OCI-LY7 (cell line): ENCODE data around the gene OR4E1. TPM values are rescaled to one million over a fixed set of nuclear protein-coding genes. Genes with fewer than 3 reads are reported as not detected.
"Not testable (repeated sequence)": the region's sequence is repeated elsewhere in the genome, so short reads cannot be mapped to it uniquely, and the experiment has no call there.

Experiments used
- BruUV-seq: library from RNA; stranded (reverse); fragments of 400-500 nt; replicated peaks from 2 replicates; lab custom pipeline; 2021; lab: Mats Ljungman, UMichigan
- CTCF ChIA-PET: fragments of 300-600 bp; sonication (Branson Sonifier 250); formaldehyde crosslinking; loops from one replicate; lab custom pipeline; 2022; ENCODE audit warnings: antibody characterized with exemption; ENCODE audit not compliant: unreplicated experiment; lab: Charles Lee
- POLR2A ChIA-PET: fragments of 300-600 bp; sonication (Branson Sonifier 250); formaldehyde crosslinking; loops from one replicate; lab custom pipeline; 2022; ENCODE audit warnings: antibody characterized with exemption; lab: Charles Lee
- DNase-seq: peaks from one replicate; pipeline ENCODE4 v3.0.0-alpha.2; 2015; ENCODE audit warnings: low spot score
- H2AFZ ChIP-seq: fragments of 200-600 bp; sonication (generic), shearing (Covaris generic); 2 replicates; pipeline ENCODE4 v1.6.1; 2014; ENCODE audit warnings: mild to moderate bottlenecking, antibody characterized with exemption, low read length, moderate library complexity
- H3K27ac ChIP-seq: fragments of 200-600 bp; sonication (generic); 2 replicates; pipeline ENCODE4 v1.5.1; 2014; ENCODE audit warnings: mixed run types, low read depth, mild to moderate bottlenecking, moderate library complexity, low read length, inconsistent platforms; ENCODE audit not compliant: poor library complexity, severe bottlenecking
- H3K36me3 ChIP-seq: fragments of 200-600 bp; sonication (generic); 2 replicates; pipeline ENCODE4 v1.6.1; 2014; ENCODE audit warnings: mild to moderate bottlenecking, antibody characterized with exemption, low read length, moderate library complexity, mixed read lengths; ENCODE audit not compliant: insufficient read depth
- H3K4me1 ChIP-seq: fragments of 200-600 bp; sonication (generic); 2 replicates; pipeline ENCODE4 v1.5.1; 2014; ENCODE audit warnings: mild to moderate bottlenecking, low read length; ENCODE audit not compliant: insufficient read depth, poor library complexity, severe bottlenecking
- H3K4me2 ChIP-seq: fragments of 200-600 bp; sonication (generic); 2 replicates; pipeline ENCODE4 v1.6.1; 2014; ENCODE audit warnings: mild to moderate bottlenecking, low read length
- H3K4me3 ChIP-seq: fragments of 200-600 bp; sonication (generic); 2 replicates; pipeline ENCODE4 v1.5.1; 2014; ENCODE audit warnings: mild to moderate bottlenecking, low read depth, low read length; ENCODE audit not compliant: poor library complexity, severe bottlenecking
- H3K79me2 ChIP-seq: fragments of 200-600 bp; sonication (generic); 2 replicates; pipeline ENCODE4 v1.6.1; 2016; ENCODE audit warnings: low read depth, mild to moderate bottlenecking, low read length, moderate library complexity, mixed read lengths; ENCODE audit not compliant: insufficient read depth
- H3K9me2 ChIP-seq: fragments of 200-600 bp; sonication (generic); 2 replicates; pipeline ENCODE4 v1.6.1; 2016; ENCODE audit warnings: mild to moderate bottlenecking, low read length, mixed read lengths; ENCODE audit not compliant: insufficient read depth
- H3K9me3 ChIP-seq: fragments of 200-600 bp; sonication (generic); 2 replicates; pipeline ENCODE4 v1.6.1; 2014; ENCODE audit warnings: mild to moderate bottlenecking, mixed run types, low read length, mixed read lengths
- H4K20me1 ChIP-seq: fragments of 200-600 bp; sonication (generic); 2 replicates; pipeline ENCODE4 v1.6.1; 2014; ENCODE audit warnings: mild to moderate bottlenecking, antibody characterized with exemption, low read length, moderate library complexity, mixed read lengths; ENCODE audit not compliant: insufficient read depth
- EZH2phosphoT487 ChIP-seq: fragments of 200-600 bp; sonication (generic); IDR thresholded peaks from 2 replicates; pipeline ENCODE4 v1.6.1; 2018; ENCODE audit warnings: low read depth, borderline replicate concordance, mild to moderate bottlenecking, mixed run types, antibody characterized with exemption, low read length, moderate library complexity, mixed read lengths
- intact Hi-C: fragments of 100-400 bp; cut with micrococcal nuclease; formaldehyde crosslinking; loops from one replicate; pipeline ENCODE4 v1.10.0; 2022; ENCODE audit not compliant: unreplicated experiment
- total RNA-seq, 2 experiments: library from RNA; depleted of rRNA in 1 of 2; stranded (reverse); fragments of >200 nt in 1 of 2; shearing (Covaris generic) in 1 of 2; gene quantifications; 2 replicates each; pipeline ENCODE4 v1.2.3, GENCODE V29; 2014 to 2022
- TF ChIP-seq, protein P1 (sequence below): fragments of 200-600 bp; sonication (generic); conservative IDR thresholded peaks from 2 replicates; pipeline ENCODE4 v1.5.1; 2014; ENCODE audit warnings: mild to moderate bottlenecking, antibody characterized with exemption, low read length, moderate library complexity, mixed read lengths

OR4E1 gene
- total RNA-seq, 2 experiments from 2014 or later: not detected

DNA sequence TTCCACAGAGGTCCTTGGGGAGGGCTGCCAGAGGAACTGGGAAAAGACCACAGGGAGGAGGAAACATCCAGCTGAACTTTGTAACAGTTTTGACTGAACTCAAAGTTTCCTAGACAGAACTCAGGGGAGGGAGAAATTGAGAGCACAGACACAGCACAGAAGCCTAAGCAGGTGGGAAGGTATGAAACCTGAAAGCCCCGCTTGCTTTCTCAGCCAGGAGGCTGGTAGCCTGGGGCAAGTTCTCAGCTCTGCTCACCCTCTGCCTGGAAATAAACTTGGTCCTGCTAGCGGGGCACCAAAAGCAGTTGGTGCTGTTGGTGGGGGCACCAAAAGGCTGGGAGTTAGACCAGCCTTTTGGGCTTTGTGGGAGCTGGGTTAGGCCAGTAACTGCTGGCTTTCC is 25.9 kb upstream of the OR4E1 start:
- no peaks in the 10 kb centered on the region for H3K9me3 ChIP-seq
- POLR2A ChIA-PET: interaction anchor here (0.6 kb wide), 1 partner anchor 527 kb away, joined by 3 read pairs; no protein-coding TSS in a partner anchor
- H2AFZ ChIP-seq: no peak overlapping the region
- no peak overlapping the region for H3K4me2 ChIP-seq
- H3K9me2 ChIP-seq: no peaks in the 10 kb centered on the region
- intact Hi-C loops: no loop called here
- H3K4me3 ChIP-seq: no peak overlapping the region
- BruUV-seq: no TSS peak
- H3K27ac ChIP-seq: no peak overlapping the region
- no peaks in the 10 kb centered on the region for H3K36me3 ChIP-seq
- peaks cover 13% of the 10 kb centered on the region for H3K4me1 ChIP-seq
- no peak for DNase-seq
- no peaks in the 10 kb centered on the region for H3K79me2 ChIP-seq
- CTCF ChIA-PET: no interaction called here
- TF ChIP-seq EZH2phosphoT487: no peak
- TF ChIP-seq, protein P1, sequence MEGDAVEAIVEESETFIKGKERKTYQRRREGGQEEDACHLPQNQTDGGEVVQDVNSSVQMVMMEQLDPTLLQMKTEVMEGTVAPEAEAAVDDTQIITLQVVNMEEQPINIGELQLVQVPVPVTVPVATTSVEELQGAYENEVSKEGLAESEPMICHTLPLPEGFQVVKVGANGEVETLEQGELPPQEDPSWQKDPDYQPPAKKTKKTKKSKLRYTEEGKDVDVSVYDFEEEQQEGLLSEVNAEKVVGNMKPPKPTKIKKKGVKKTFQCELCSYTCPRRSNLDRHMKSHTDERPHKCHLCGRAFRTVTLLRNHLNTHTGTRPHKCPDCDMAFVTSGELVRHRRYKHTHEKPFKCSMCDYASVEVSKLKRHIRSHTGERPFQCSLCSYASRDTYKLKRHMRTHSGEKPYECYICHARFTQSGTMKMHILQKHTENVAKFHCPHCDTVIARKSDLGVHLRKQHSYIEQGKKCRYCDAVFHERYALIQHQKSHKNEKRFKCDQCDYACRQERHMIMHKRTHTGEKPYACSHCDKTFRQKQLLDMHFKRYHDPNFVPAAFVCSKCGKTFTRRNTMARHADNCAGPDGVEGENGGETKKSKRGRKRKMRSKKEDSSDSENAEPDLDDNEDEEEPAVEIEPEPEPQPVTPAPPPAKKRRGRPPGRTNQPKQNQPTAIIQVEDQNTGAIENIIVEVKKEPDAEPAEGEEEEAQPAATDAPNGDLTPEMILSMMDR: no peak
- H4K20me1 ChIP-seq: no peaks in the 10 kb centered on the region

DNA sequence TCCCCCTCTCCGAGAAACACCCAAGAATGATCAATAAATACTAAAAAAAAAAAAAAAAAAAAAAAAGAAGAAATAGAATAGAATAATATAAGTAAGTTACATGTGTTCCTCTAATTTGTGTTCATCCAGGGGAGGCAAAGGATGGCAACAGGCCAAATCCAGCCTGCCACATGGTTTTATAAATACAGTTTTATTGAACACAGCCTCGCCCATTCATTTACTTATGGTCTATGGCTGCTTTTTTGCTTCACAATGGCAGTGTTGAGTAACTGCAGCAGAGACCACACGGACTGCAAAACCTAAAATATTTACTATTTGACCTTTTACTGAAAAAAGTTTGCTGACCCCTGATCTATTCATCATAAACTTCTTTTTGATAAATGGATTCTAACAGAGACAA is 24.9 kb upstream of the OR4E1 start:
- DNase-seq, CTCF ChIA-PET, BruUV-seq, POLR2A ChIA-PET, intact Hi-C loops, H3K36me3 ChIP-seq, H3K4me2 ChIP-seq, H4K20me1 ChIP-seq, H2AFZ ChIP-seq, H3K79me2 ChIP-seq, H3K4me3 ChIP-seq, H3K9me2 ChIP-seq, H3K4me1 ChIP-seq, H3K9me3 ChIP-seq, H3K27ac ChIP-seq: not testable (repeated sequence)

DNA sequence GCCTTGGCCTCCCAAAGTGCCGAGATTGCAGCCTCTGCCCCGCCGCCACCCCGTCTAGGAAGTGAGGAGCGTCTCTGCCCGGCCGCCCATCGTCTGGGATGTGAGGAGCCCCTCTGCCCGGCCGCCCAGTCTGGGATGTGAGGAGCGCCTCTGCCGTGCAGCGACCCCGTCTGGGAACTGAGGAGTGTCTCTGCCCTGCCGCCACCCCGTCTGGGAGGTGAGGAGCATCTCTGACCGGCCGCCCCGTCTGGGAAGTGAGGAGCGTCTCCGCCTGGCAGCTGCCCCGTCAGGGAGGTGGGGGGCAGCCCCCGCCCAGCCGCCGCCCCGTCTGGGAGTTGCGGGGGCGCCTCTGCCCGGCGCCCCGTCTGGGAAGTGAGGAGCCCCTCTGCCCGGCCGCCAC is 24.0 kb upstream of the OR4E1 start:
- H3K9me3 ChIP-seq, CTCF ChIA-PET, H3K4me1 ChIP-seq, H3K4me3 ChIP-seq, H3K9me2 ChIP-seq, BruUV-seq, H2AFZ ChIP-seq, H4K20me1 ChIP-seq, H3K79me2 ChIP-seq, DNase-seq, H3K36me3 ChIP-seq, intact Hi-C loops, H3K4me2 ChIP-seq, H3K27ac ChIP-seq: not testable (repeated sequence)
- POLR2A ChIA-PET: interaction anchor here (0.6 kb wide), 1 partner anchor 121 kb away, joined by 3 read pairs; no protein-coding TSS in a partner anchor

DNA sequence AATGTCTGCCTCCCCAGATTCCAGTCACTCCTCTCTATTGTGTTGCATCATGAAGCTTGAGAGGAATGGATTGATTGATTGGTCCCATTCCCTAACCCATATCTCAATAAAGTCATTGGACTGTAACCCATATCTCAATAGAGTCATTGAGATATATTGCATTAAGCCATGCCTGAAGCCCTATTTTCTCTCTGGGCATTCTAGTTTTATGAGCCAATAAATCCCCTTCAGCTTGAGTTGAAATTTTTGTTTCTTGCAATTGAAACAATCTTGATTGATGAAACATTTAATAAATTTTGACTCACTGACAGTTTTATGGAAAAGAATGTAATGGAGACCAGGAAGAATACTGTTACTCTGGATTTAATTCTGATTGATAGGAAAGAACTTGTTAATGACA is 20.8 kb upstream of the OR4E1 start:
- POLR2A ChIA-PET: interaction anchor here (1.0 to 1.6 kb wide), 2 partner anchors 10 to 17 kb away, joined by 3 to 5 read pairs; no protein-coding TSS in a partner anchor
- Histone ChIP-seq H3K27ac (no peak overlapping the region), H3K9me3 (no peaks in the 10 kb centered on the region), H3K4me3 (no peak overlapping the region), H3K9me2 (no peaks in the 10 kb centered on the region), H3K79me2 (no peaks in the 10 kb centered on the region), H3K4me1 (no peaks in the 10 kb centered on the region), H4K20me1 (no peaks in the 10 kb centered on the region), H2AFZ (no peak overlapping the region), H3K36me3 (no peaks in the 10 kb centered on the region), H3K4me2 (no peak overlapping the region)
- no TSS peak for BruUV-seq
- intact Hi-C loops: no loop called here
- CTCF ChIA-PET: no interaction called here
- DNase-seq: no peak
- TF ChIP-seq EZH2phosphoT487: no peak
- TF ChIP-seq, protein P1: no peak
